Gastroesophageal sphincter (tissue), 4 donors: Measurements from ENCODE around the gene STK25. TPM values are rescaled to one million over a fixed set of nuclear protein-coding genes. Genes with fewer than 3 reads are reported as not detected.

Experiments used
- ATAC-seq: fragments of 150-250 bp; one replicate; pipeline ENCODE4 v1.9.1; 2016; ENCODE audit warnings: mild to moderate bottlenecking, moderate library complexity
- H3K27ac ChIP-seq, 4 donors: fragments of 200-600 bp; sonication (generic) in 3 of 4; 1 replicate in 3 of 4; 2 replicates in 1 of 4; pipeline ENCODE4 v1.5.1; 2016 to 2019
- H3K27me3 ChIP-seq: fragments of 200-600 bp; sonication (generic); one replicate; pipeline ENCODE4 v1.5.1; 2019
- H3K36me3 ChIP-seq, 2 donors: fragments of 200-600 bp; sonication (generic); one replicate each; pipeline ENCODE4 v1.5.1; 2019; ENCODE audit warnings: control low read depth in 1 of 2
- H3K4me1 ChIP-seq, 3 donors: fragments of 200-600 bp; sonication (generic); 1 replicate in 2 of 3; 2 replicates in 1 of 3; pipeline ENCODE4 v1.5.1; 2016 to 2019; ENCODE audit warnings: control low read depth in 2 of 3
- H3K4me3 ChIP-seq, 2 donors: fragments of 200-600 bp; sonication (generic); one replicate each; pipeline ENCODE4 v1.5.1; 2019; ENCODE audit warnings: mild to moderate bottlenecking in 1 of 2, moderate library complexity in 1 of 2
- H3K9me3 ChIP-seq, 3 donors: fragments of 200-600 bp; sonication (generic); one replicate each; pipeline ENCODE4 v1.5.1; 2017 to 2019; ENCODE audit warnings: control low read depth in 2 of 3
- EP300 ChIP-seq: sonication (generic); formaldehyde crosslinking; IDR thresholded peaks from one replicate; pipeline ENCODE4 v1.6.1; 2017; ENCODE audit warnings: antibody characterized with exemption, mild to moderate bottlenecking
- POLR2A ChIP-seq, 2 donors: fragments of 450-650 bp; IDR thresholded peaks; one replicate each; pipeline ENCODE4 v1.6.1; 2017; ENCODE audit warnings: antibody characterized with exemption in 2 of 2, mild to moderate bottlenecking in 2 of 2, moderate library complexity in 1 of 2
- POLR2AphosphoS5 ChIP-seq: sonication (generic); formaldehyde crosslinking; IDR thresholded peaks from one replicate; pipeline ENCODE4 v1.6.1; 2017; ENCODE audit warnings: antibody characterized with exemption
- WGBS, 2 donors: methylation state at CpG; one replicate each; pipeline ENCODE4 v1.1.5; 2018; ENCODE audit warnings: low coverage in 1 of 2; 5-methylcytosine and 5-hydroxymethylcytosine counted together
- total RNA-seq, 4 donors: library from RNA; depleted of rRNA; stranded (reverse); fragments of >200 nt; gene quantifications; one replicate each; pipeline ENCODE4 v1.1.0, GENCODE V29; 2016
- TF ChIP-seq, protein P1 (sequence below), 4 experiments: fragments of 200-600 bp in 2 of 4; fragments of 450-650 bp in 2 of 4; sonication (generic) in 1 of 4; IDR thresholded peaks; one replicate each; pipeline ENCODE4 v1.5.1; 2017 to 2019; ENCODE audit warnings: antibody characterized with exemption in 4 of 4, mild to moderate bottlenecking in 2 of 4, moderate library complexity in 2 of 4

Gene STK25
- total RNA-seq, 4 donors from 2014 or later, result 125 to 234 (median 174) TPM

DNA sequence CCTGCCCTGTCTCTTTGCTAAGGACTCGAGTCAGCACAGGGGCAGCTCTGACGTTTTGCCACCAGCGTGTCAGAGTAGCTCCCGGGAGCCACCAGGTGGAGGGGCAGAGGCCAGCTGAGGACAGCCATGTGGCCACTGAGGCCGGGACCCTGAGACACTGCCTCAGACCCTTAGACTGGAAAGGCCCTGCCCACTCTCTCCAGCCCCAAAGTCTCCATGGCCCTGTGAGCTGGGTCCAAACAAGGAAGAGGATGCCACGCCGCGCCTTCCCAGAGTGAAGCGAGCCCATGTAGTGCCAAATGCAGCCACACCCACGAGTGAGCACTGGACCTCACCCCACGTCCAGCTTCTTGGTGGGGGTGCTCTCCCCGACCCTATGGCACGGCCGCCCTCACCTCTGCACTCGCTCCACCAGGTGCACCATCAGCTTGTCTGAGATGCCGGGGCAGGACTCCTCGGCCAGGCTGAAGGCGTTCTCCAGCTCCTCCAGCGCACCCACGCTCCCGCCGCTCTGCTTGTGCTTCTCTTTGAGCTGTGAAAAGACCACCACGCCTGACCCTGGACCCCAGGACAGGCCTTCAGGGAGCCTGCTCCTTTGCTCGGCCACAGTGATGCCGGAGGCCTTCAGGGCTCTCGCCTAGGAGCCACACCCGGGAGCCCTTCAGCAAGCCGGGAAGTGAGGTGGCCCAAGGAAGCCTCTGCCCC is 12.2 kb downstream of the STK25 start:
- TF ChIP-seq POLR2AphosphoS5 (no peak), POLR2A (IDR thresholded peaks at IDR 0.05) (no peak), EP300 (no peak)
- TF ChIP-seq, protein P1, sequence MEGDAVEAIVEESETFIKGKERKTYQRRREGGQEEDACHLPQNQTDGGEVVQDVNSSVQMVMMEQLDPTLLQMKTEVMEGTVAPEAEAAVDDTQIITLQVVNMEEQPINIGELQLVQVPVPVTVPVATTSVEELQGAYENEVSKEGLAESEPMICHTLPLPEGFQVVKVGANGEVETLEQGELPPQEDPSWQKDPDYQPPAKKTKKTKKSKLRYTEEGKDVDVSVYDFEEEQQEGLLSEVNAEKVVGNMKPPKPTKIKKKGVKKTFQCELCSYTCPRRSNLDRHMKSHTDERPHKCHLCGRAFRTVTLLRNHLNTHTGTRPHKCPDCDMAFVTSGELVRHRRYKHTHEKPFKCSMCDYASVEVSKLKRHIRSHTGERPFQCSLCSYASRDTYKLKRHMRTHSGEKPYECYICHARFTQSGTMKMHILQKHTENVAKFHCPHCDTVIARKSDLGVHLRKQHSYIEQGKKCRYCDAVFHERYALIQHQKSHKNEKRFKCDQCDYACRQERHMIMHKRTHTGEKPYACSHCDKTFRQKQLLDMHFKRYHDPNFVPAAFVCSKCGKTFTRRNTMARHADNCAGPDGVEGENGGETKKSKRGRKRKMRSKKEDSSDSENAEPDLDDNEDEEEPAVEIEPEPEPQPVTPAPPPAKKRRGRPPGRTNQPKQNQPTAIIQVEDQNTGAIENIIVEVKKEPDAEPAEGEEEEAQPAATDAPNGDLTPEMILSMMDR (IDR thresholded peaks at IDR 0.05), result no peak
- no peaks in the 10 kb centered on the region for H3K9me3 ChIP-seq
- WGBS, 2 donors, result no CpG with 5 or more reads among the region's 28 CpGs
- H3K27me3 ChIP-seq, result no peaks in the 10 kb centered on the region
- no peaks in the 10 kb centered on the region for H3K4me1 ChIP-seq
- no peak for ATAC-seq
- H3K36me3 ChIP-seq, result peaks cover 0 to 100% of the 10 kb centered on the region in 2 donors
- H3K27ac ChIP-seq, result no peak overlapping the region
- H3K4me3 ChIP-seq, result no peak overlapping the region

DNA sequence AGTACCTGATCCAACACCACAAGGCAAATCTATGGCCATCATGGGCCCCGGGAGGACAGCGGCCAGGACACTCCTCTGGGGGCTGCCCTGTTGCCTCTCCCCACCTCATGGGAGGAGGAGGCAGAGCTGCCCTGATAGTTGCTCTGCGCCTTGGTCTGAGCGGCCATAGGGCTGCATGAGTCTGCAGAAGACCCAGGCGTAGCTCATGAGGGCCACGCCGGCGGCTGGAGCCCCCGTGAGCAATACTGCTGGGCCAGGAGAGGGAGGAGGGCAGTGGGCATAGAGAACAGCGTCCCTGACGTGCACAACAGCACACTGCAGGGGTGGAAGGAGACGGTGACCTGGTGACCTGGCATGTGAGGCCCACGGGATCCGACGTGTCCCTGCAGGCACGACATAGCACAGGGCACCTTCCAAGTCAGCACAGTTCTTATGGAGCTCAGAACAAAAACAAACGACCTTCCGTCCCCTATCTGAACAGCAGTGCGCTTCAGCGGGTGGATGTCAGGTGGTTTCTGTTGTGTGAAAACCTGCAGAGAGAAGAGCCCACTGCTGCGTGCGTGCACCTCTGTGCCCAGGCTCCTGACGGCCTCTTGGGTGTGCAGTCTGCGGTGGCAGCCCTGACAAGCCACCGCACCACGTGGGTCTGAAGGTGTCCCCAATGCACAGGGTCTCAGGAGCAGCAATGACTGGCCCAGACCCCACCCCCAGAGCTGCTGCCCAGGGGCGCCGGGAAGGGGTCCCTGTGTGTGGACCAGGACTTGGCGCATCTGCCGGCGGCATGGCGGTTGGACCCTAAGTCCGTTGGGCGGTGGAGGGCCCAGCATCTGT is 13.0 kb downstream of the STK25 start:
- TF ChIP-seq POLR2A (IDR thresholded peaks at IDR 0.05) (no peak), EP300 (no peak), POLR2AphosphoS5 (no peak)
- TF ChIP-seq, protein P1 (IDR thresholded peaks at IDR 0.05), result no peak
- WGBS, 2 donors, result 40% methylated on average over 3 of the region's 34 CpGs; no CpG with 5 or more reads in 1 of the 2 donors
- no peak overlapping the region for H3K27ac ChIP-seq
- ATAC-seq, result no peak
- H3K27me3 ChIP-seq, result no peaks in the 10 kb centered on the region
- no peaks in the 10 kb centered on the region for H3K9me3 ChIP-seq
- H3K4me1 ChIP-seq, result no peaks in the 10 kb centered on the region
- no peak overlapping the region for H3K4me3 ChIP-seq
- peaks cover 0 to 100% of the 10 kb centered on the region in 2 donors for H3K36me3 ChIP-seq

DNA sequence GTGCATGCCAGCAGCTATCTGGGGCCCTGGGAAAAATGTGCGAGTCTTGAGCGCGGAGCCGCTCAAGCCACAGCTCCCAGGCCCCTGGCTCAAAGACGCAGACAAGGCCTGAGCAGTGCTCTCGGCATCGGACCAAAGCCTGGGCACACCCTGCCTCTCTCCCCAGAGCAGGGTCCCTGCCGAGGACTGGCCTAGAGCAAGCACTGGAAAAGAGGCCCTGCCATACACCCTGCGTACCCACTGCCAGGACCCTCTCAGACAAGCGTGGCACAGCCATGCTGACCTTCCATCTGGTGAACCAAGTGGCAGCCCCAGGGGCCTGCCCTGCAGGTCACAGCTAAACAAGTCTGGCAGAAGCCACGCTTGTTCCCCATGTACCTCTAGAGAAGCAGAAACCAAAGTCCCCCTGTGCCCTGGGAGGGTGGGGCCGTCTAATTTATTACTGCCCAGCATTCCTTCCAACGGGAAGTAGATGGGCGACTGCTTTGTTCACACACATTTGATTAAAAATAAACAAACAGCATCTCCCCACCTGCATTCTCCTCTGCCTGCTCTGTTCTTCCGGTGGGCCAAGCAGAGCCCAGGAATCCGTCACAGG is 14.0 kb downstream of the STK25 start:
- Histone ChIP-seq H3K36me3 (peaks cover 0 to 100% of the 10 kb centered on the region in 2 donors), H3K27ac (no peak overlapping the region), H3K27me3 (no peaks in the 10 kb centered on the region), H3K9me3 (no peaks in the 10 kb centered on the region), H3K4me1 (no peaks in the 10 kb centered on the region), H3K4me3 (no peak overlapping the region)
- 72 to 90% methylated on average over 2 of the region's 16 CpGs for WGBS, 2 donors
- no peak for ATAC-seq
- TF ChIP-seq POLR2A (IDR thresholded peaks at IDR 0.05), result no peak
- no peak for TF ChIP-seq POLR2AphosphoS5
- TF ChIP-seq EP300, result no peak
- TF ChIP-seq, protein P1 (IDR thresholded peaks at IDR 0.05), result no peak

DNA sequence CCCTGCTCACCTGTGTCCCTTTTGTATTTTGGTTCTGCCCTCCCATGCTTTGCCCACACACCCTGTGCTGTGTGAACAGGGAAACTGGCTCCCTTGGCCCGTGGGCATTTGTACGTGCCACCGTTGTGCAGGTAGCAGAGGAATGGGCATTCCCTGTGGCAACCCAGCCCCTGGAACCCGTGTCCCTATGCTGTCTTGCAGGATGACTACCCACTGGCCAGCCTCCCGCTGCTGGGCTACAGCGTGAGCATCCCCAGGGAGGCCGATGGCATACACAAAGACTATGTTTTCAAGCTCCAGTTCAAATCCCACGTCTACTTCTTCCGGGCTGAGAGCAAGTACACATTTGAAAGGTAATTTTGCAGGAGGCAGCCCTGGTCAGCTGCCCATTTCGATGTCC is 15.3 kb downstream of the STK25 start:
- H3K4me3 ChIP-seq, result no peak overlapping the region
- TF ChIP-seq POLR2AphosphoS5 (no peak), EP300 (no peak), POLR2A (IDR thresholded peaks at IDR 0.05) (no peak)
- TF ChIP-seq, protein P1 (IDR thresholded peaks at IDR 0.05), result no peak
- no peak overlapping the region for H3K27ac ChIP-seq
- no peaks in the 10 kb centered on the region for H3K27me3 ChIP-seq
- H3K4me1 ChIP-seq, result no peaks in the 10 kb centered on the region
- H3K36me3 ChIP-seq, result peaks cover 0 to 94% of the 10 kb centered on the region in 2 donors
- WGBS, 2 donors, result 78 to 83% methylated on average over 3 to 4 of the region's 10 CpGs
- no peak for ATAC-seq
- H3K9me3 ChIP-seq, result no peaks in the 10 kb centered on the region
